Activated CD4-positive, alpha-beta memory T cell treated with anti-CD3 and anti-CD28 coated beads, Interleukin-2, amount 10 ng/mL, durations not matched to agents 7 days and 5 days (primary cell): ENCODE results near the gene HIF1A. TPM values are rescaled to one million over a fixed set of nuclear protein-coding genes. Genes with fewer than 3 reads are reported as not detected.

Experiments
- CTCF ChIA-PET: fragments of 350-600 bp; sonication (Branson Sonifier 250); formaldehyde crosslinking; loops from one replicate; lab custom pipeline; 2021; ENCODE audit warnings: antibody characterized with exemption, inconsistent platforms; lab: Charles Lee
- POLR2A ChIA-PET: fragments of 350-600 bp; sonication (Branson Sonifier 250); formaldehyde crosslinking; loops from one replicate; lab custom pipeline; 2021; ENCODE audit warnings: antibody characterized with exemption; lab: Charles Lee
- DNase-seq: peaks from one replicate; pipeline ENCODE4 v3.0.0-alpha.2; 2020
- H3K27ac Mint-ChIP-seq: one replicate; pipeline ENCODE4 v1.8.0; 2021; ENCODE audit warnings: mild to moderate bottlenecking, mixed read lengths
- H3K27me3 Mint-ChIP-seq: one replicate; pipeline ENCODE4 v1.8.0; 2021; ENCODE audit warnings: mixed read lengths
- H3K36me3 Mint-ChIP-seq: one replicate; pipeline ENCODE4 v1.8.0; 2021; ENCODE audit warnings: low read depth, mixed read lengths
- H3K4me1 Mint-ChIP-seq: one replicate; pipeline ENCODE4 v1.8.0; 2021; ENCODE audit warnings: mixed read lengths
- H3K4me3 Mint-ChIP-seq: one replicate; pipeline ENCODE4 v1.8.0; 2021; ENCODE audit warnings: mild to moderate bottlenecking, mixed read lengths
- H3K9me3 Mint-ChIP-seq: one replicate; pipeline ENCODE4 v1.8.0; 2021; ENCODE audit warnings: mixed read lengths
- total RNA-seq, 2 experiments: library from RNA; stranded (reverse); gene quantifications; one replicate each; pipeline ENCODE4 v1.2.3, GENCODE V29; 2021

Gene HIF1A
- total RNA-seq, 2 experiments from 2014 or later: 153 to 158 TPM

DNA sequence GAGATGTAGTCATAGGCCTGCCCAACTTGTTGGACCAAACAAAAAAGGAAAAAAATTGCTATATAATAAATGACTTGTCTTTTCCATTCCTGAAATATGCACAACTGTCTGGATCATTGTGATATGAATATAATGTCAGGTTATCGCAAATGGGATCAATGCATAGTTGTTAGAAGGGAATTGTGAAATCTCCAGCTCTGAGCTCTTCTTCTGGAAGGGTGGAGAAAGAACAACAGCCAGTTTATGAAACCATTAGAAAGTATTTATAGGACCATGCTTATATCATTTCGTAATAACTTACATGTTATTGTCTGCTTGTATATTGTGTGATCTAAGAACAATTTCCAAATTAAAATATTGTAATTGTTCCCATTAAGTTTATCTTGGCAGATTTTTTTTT, 35.7 kb upstream of the HIF1A start:
- no peak overlapping the region for H3K4me3 Mint-ChIP-seq

DNA sequence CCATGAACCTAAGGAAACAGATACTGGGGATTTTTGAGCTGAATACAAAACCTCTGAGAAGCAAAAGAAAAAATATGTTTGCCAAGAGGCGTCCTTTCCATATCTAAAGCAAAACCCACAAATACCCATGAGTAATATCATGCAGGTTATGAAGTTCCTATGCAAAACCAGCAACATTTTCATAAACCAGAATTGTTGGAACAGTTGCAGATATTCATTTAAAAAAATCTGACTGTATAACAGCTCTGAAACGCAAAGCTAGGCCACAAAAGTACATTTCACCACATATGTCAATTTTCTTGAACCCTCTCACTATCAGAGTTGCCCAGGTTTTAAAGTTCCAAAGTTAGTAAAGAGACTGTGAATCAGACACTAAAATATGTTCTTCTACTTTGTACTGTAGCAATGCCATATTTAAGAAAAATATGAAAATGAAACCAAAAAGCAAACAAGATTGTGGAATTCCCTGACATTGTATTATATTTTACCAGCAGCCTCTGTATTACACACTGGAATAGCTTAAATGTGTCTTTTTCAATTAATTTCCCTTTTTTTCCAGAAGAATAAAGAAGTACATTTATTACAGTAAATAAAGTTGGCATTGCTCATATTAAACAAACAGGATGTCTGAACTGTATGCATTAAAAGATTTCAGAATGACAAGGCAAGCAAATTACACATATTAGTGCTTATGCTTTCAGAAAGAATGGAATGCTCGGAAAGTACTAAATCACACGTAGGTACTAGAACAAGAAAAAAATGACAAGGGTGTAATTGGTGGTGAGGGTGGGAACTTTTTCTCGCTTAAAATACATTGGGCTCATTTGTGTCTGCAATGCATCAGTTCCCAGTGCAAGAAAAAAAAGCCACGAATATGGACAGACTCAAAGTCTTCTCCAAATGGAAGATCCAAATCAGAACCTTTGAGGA, 33.6 kb upstream of the HIF1A start:
- Mint-ChIP-seq H3K27ac (peak overlapping the region; percentile 98), H3K27me3 (no peaks in the 10 kb centered on the region), H3K36me3 (peaks cover 24% of the 10 kb centered on the region), H3K4me1 (peaks cover 81% of the 10 kb centered on the region), H3K4me3 (peak overlapping the region; percentile 70), H3K9me3 (peaks cover 4% of the 10 kb centered on the region)
- no peak for DNase-seq
- CTCF ChIA-PET: interaction anchor here (0.6 to 1.5 kb wide), 3 partner anchors 175 to 186 kb away, joined by 3 read pairs; no protein-coding TSS in a partner anchor
- POLR2A ChIA-PET: interaction anchor here (0.6 to 6.5 kb wide), 19 partner anchors 9 to 1413 kb away, joined by 3 to 88 read pairs (median 5); partner anchors contain the start of genes HIF1A and PPM1A

More for the DNA sequence above, 35.7 kb upstream of the HIF1A start:
- no peak for DNase-seq
- peak overlapping the region; percentile 98 for H3K27ac Mint-ChIP-seq
- H3K9me3 Mint-ChIP-seq: peaks cover 6% of the 10 kb centered on the region
- no peaks in the 10 kb centered on the region for H3K27me3 Mint-ChIP-seq
- H3K4me1 Mint-ChIP-seq: peaks cover 90% of the 10 kb centered on the region
- ChIA-PET POLR2A (interaction anchor here (6.5 kb wide), 1 partner anchor 35 kb away, joined by 88 read pairs; the partner anchor contains the start of gene HIF1A), CTCF (interaction anchor here (0.7 kb wide), 1 partner anchor 40 kb away, joined by 3 read pairs; no protein-coding TSS in a partner anchor)
- H3K36me3 Mint-ChIP-seq: peaks cover 28% of the 10 kb centered on the region

DNA sequence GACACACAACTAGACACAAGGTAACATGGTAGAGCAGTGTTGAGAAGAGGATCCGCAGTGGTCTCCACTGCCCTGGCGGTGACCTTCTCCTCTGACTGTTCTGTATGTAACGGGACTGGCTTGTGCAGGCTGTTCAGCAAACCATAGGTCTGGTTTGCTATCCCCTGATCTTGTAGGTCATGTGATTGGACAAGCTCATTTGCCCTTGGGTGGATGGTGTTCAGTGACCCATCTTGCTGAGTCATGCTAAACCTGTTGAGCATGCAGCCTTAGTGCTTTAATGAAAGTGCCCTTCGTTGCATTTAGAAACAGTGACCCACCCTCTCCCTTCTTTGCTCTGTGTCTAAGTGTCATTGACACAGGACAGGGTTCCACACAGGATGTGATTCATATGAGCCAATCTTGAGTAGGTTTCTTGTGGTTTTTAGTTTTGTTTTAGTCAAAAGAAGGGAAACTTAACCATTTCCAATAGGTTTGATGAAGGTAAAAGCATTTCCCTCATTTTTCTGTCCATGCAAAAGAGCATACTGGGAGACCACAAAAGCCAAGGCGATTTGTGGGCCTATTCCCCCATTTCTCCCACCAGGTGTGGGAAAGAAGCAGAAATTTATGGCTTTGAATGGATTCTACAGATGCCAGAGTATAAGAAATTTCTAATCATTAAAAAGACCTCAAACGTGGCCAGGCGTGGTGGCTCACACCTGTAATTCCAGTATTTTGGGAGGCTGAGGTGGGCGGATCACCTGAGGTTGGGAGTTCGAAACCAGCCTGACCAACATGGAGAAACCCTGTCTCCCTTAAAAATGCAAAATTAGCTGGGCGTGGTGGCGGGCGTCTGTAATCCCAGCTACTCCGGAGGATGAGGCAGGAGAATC, 32.6 kb upstream of the HIF1A start:
- H3K4me3 Mint-ChIP-seq: peak overlapping the region; percentile 70
- peaks cover 18% of the 10 kb centered on the region for H3K36me3 Mint-ChIP-seq
- ChIA-PET CTCF (interaction anchor here (0.6 to 1.5 kb wide), 5 partner anchors 10 to 416 kb away, joined by 3 to 4 read pairs (median 3); partner anchors contain the start of gene HIF1A), POLR2A (interaction anchor here (0.6 to 6.5 kb wide), 14 partner anchors 9 to 190 kb away, joined by 3 to 88 read pairs (median 5); partner anchors contain the start of gene HIF1A)
- peak overlapping the region; percentile 98 for H3K27ac Mint-ChIP-seq
- H3K4me1 Mint-ChIP-seq: peaks cover 79% of the 10 kb centered on the region
- peak; percentile 79 for DNase-seq
- H3K27me3 Mint-ChIP-seq: no peaks in the 10 kb centered on the region
- H3K9me3 Mint-ChIP-seq: peaks cover 4% of the 10 kb centered on the region

DNA sequence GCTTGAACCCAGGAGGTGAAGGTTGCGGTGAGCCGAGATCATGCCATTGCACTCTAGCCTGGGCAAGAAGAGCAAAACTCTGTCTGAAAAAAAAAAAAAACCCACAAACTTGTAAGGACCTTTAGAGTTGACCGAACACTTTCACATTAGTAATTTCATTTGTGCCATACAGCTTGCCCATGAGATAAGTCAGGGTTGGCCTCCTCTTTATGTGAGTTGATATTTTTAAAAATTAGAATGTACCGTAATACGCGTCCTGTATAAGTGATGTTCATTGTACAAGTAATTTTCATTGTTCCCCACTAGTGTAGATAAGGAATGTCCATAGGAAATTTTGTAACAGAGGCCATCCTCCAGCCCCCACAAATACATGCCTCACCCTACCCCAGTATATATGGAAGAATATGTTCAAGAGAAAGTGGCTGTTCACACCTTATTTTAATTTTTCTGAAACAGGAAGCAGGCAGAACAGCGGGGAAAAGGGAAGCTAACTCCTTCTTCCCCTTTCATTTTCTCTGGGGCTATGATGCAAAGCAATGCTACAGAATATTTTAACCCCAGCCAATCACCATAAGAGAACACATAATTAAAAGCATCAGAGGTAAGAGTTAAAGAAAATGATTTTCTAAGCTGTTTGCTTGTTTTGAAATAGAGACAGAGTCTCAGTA, 31.9 kb upstream of the HIF1A start:
- peak overlapping the region; percentile 98 for H3K27ac Mint-ChIP-seq
- peak overlapping the region; percentile 70 for H3K4me3 Mint-ChIP-seq
- ChIA-PET CTCF (interaction anchor here (0.7 to 1.1 kb wide), 5 partner anchors 9 to 416 kb away, joined by 3 to 6 read pairs (median 3); partner anchors contain the start of gene HIF1A), POLR2A (interaction anchor here (0.8 to 6.5 kb wide), 11 partner anchors 19 to 330 kb away, joined by 3 to 88 read pairs (median 5); partner anchors contain the start of gene HIF1A)
- peaks cover 4% of the 10 kb centered on the region for H3K9me3 Mint-ChIP-seq
- H3K27me3 Mint-ChIP-seq: no peaks in the 10 kb centered on the region
- DNase-seq: no peak
- H3K36me3 Mint-ChIP-seq: peaks cover 16% of the 10 kb centered on the region
- H3K4me1 Mint-ChIP-seq: peaks cover 78% of the 10 kb centered on the region

DNA sequence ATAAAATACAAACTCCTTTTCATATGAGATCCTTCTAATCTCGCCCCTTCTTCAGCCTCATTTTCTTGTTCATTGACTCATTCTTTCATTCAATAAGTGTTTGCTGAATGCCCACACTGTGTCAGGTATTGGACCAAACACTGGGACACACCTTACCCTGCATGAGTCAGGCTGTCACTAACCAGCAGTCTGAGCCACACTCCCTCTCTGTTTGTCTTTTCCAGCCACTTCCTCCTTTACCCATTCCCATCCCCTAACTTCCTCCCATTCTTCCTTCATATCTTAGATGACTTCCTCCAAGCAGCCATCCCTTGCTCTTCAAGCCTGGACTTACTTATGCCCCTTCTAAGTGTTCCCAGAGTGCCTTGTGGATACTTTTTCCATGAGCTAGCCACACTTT, 27.0 kb upstream of the HIF1A start:
- Mint-ChIP-seq H3K27ac (no peak overlapping the region), H3K9me3 (no peaks in the 10 kb centered on the region), H3K4me1 (peaks cover 32% of the 10 kb centered on the region), H3K27me3 (no peaks in the 10 kb centered on the region), H3K36me3 (peaks cover 3% of the 10 kb centered on the region), H3K4me3 (no peak overlapping the region)
- DNase-seq: no peak
- ChIA-PET POLR2A (interaction anchor here (0.6 to 1.6 kb wide), 3 partner anchors 27 to 192 kb away, joined by 3 to 8 read pairs (median 7); partner anchors contain the start of gene HIF1A), CTCF (no interaction called here)

DNA sequence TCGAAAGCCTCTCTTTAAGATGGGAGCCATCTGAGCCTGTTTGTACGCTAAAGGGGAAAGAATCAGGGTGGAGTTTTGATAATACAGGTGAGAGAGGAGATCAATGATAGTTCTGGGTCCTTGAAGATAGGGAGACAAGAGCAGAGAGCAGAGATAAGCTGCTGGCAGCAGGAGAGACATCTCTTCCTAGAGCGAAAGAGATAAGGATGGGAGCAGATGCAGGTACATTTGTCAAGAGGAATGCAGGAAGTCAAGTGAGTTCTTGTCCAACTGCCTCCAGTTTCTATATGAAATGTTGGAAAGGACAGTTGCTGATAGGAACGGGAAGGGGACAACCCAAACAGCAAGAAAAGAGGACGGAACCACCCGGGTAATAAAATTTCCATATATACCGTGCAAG, 24.7 kb upstream of the HIF1A start:
- POLR2A ChIA-PET: interaction anchor here (1.0 to 2.0 kb wide), 3 partner anchors 8 to 47 kb away, joined by 3 to 11 read pairs (median 6); partner anchors contain the start of gene HIF1A
- Mint-ChIP-seq H3K4me1 (peaks cover 16% of the 10 kb centered on the region), H3K27me3 (no peaks in the 10 kb centered on the region), H3K27ac (no peak overlapping the region), H3K9me3 (no peaks in the 10 kb centered on the region), H3K4me3 (no peak overlapping the region), H3K36me3 (no peaks in the 10 kb centered on the region)
- no peak for DNase-seq
- CTCF ChIA-PET: interaction anchor here (1.2 kb wide), 1 partner anchor 21 kb away, joined by 3 read pairs; no protein-coding TSS in a partner anchor

DNA sequence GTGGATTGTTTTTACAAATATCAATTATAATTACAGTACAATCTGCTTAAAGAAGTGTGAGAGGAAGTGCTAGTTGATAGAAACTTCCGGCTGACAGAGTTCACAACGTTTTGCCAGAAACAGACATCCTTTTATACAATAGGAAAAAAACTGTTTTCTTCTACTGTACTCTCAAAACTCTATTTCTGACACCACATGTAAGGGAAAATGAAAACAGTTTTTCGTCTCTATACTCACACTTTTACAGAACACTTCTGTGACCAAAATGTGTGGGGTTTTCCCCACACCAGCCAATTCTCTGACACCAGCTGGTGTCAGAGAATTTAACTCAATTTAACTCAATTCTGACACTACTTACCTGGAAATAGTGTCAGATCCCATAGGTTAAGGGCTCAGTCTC, 24.2 kb upstream of the HIF1A start:
- no peaks in the 10 kb centered on the region for H3K36me3 Mint-ChIP-seq
- peak overlapping the region; percentile 34 for H3K4me3 Mint-ChIP-seq
- peaks cover 13% of the 10 kb centered on the region for H3K4me1 Mint-ChIP-seq
- ChIA-PET POLR2A (interaction anchor here (0.6 to 2.0 kb wide), 4 partner anchors 9 to 46 kb away, joined by 3 to 11 read pairs (median 4); partner anchors contain the start of gene HIF1A), CTCF (interaction anchor here (1.2 kb wide), 1 partner anchor 21 kb away, joined by 3 read pairs; no protein-coding TSS in a partner anchor)
- DNase-seq: peak; percentile 33
- no peak overlapping the region for H3K27ac Mint-ChIP-seq
- no peaks in the 10 kb centered on the region for H3K9me3 Mint-ChIP-seq
- no peaks in the 10 kb centered on the region for H3K27me3 Mint-ChIP-seq

DNA sequence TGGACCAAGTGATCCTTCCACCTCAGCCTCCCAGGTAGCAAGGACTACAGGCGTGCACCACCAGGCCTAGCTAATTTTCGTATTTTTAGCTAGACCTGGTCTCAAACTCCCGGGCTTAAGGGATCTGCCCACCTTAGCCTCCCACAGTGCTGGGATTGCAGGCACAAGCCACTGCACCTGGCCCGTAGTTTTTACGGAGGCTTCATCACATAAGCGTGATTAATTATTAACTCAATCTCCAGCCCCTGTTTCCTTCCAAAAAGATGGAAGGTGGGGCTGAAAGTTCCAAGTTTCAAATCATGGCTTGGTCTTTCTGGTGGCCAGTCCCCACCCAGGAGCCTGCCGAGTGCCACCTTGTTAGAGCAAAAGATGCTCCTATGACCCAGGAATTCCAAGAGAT, 22.5 kb upstream of the HIF1A start:
- Mint-ChIP-seq H3K36me3 (no peaks in the 10 kb centered on the region), H3K9me3 (no peaks in the 10 kb centered on the region), H3K4me3 (no peak overlapping the region), H3K27me3 (no peaks in the 10 kb centered on the region), H3K27ac (no peak overlapping the region), H3K4me1 (peaks cover 4% of the 10 kb centered on the region)
- POLR2A ChIA-PET: interaction anchor here (1.4 kb wide), 1 partner anchor 19 kb away, joined by 3 read pairs; no protein-coding TSS in a partner anchor
- CTCF ChIA-PET: interaction anchor here (0.6 kb wide), 1 partner anchor 9 kb away, joined by 3 read pairs; no protein-coding TSS in a partner anchor
- DNase-seq: no peak

DNA sequence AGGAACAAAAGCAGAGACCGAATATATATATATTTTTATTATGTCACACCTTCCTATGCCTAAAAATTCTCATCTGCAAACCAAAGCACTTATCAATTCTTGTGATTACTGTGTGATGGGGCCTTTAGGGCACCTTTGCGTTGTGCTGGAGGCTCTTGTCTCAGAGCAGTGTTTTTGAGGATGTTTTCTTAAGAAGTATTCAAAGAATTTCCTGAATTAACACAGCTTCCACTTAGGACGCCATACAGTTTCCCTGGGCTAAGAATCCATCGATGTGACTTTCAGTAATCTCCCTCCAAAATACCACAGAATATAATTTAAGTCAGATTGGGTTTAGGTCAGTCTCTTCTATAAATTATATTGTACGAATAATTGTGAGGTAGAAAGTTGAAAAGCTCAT, 22.0 kb upstream of the HIF1A start:
- ChIA-PET CTCF (no interaction called here), POLR2A (interaction anchor here (1.2 kb wide), 1 partner anchor 11 kb away, joined by 4 read pairs; no protein-coding TSS in a partner anchor)
- Mint-ChIP-seq H3K9me3 (no peaks in the 10 kb centered on the region), H3K36me3 (no peaks in the 10 kb centered on the region), H3K4me3 (no peak overlapping the region), H3K4me1 (peaks cover 4% of the 10 kb centered on the region), H3K27me3 (no peaks in the 10 kb centered on the region), H3K27ac (no peak overlapping the region)
- no peak for DNase-seq

DNA sequence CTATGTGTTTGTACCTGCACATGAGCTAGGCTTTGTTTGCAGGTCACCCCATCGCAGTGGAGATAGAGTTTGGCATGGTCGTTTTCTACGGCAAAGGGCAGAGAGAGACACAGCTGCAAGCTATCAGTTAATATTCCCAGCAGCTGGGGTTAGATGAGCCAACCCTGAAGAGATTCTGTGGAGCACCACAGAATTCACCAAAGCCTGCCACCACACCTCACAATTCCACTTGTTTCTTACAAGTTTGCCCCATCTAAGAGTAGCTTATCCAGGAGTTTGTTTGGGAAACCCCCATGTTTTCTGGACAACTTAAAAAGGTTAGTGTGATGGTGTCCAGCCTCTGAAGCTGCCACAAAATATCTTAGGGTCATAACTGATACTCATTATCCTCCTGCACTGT, 20.0 kb upstream of the HIF1A start:
- ChIA-PET POLR2A (interaction anchor here (1.6 kb wide), 1 partner anchor 20 kb away, joined by 6 read pairs; the partner anchor contains the start of gene HIF1A), CTCF (no interaction called here)
- H3K4me1 Mint-ChIP-seq: peaks cover 4% of the 10 kb centered on the region
- H3K4me3 Mint-ChIP-seq: no peak overlapping the region
- H3K27ac Mint-ChIP-seq: no peak overlapping the region
- DNase-seq: no peak
- H3K27me3 Mint-ChIP-seq: peaks cover 2% of the 10 kb centered on the region
- H3K9me3 Mint-ChIP-seq: no peaks in the 10 kb centered on the region
- H3K36me3 Mint-ChIP-seq: no peaks in the 10 kb centered on the region

DNA sequence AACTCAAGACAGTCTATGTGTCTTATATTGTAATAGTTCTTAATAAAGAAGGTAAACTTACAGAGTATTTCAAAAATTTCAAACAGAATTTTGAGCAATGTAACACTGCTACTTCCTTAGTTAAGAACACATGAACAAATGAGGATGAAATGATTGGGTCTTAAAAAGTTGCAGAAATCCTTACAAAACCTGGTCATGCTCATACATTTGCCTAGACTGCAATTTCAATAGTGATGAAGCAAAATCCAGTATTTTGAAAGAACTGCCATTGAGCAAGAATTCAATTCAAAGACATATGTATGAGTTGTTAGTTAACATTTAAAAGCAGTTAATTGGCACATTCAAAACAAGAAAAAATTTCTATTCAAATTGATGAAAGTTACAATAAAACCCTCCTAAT, 17.8 kb upstream of the HIF1A start:
- DNase-seq: no peak
- H3K4me1 Mint-ChIP-seq: peaks cover 2% of the 10 kb centered on the region
- H3K4me3 Mint-ChIP-seq: no peak overlapping the region
- CTCF ChIA-PET: no interaction called here
- H3K36me3 Mint-ChIP-seq: no peaks in the 10 kb centered on the region
- peaks cover 14% of the 10 kb centered on the region for H3K27me3 Mint-ChIP-seq
- POLR2A ChIA-PET: no interaction called here
- H3K27ac Mint-ChIP-seq: no peak overlapping the region
- no peaks in the 10 kb centered on the region for H3K9me3 Mint-ChIP-seq
